ENCODE data around the gene DNMT3B. TPM values are rescaled to one million over a fixed set of nuclear protein-coding genes. Genes with fewer than 3 reads are reported as not detected.

Gene DNMT3B
- total and polyA plus RNA-seq, 12 donors: 0.27 to 1.8 (median 0.68) TPM

GRCh38 chr20:32743237-32744112 is 18.7 kb upstream of the DNMT3B start, which contains the start of gene COMMD7:
TSS of gene COMMD7 (minus strand) at chr20:32743467. CDS start at chr20:32743391, 76 bp downstream.
- Histone ChIP-seq H3K9me3 (no peaks in the 10 kb centered on the region), H3K36me3 (peaks cover 0 to 4% (median 0%) of the 10 kb centered on the region in 9 donors), H3K27ac (peak within 1 kb of the TSS; percentile 77 to 95 (median 90)), H3K4me3 (peak within 1 kb of the TSS; percentile 60 to 86 (median 82)), H3K4me1 (peaks cover 2 to 27% (median 12%) of the 10 kb centered on the region in 9 donors), H3K27me3 (no peaks in the 10 kb centered on the region)
- 1 to 2% methylated on average over 40 to 64 of the region's 64 CpGs for WGBS, 2 donors
- TF ChIP-seq CTCF (IDR thresholded peaks at IDR 0.05): no peak
- peak; percentile 65 to 76 for DNase-seq
- intact Hi-C loops (cut with DNase I): no loop called here
- ATAC-seq: peak; percentile 74 to 93 (median 88)

DNA sequence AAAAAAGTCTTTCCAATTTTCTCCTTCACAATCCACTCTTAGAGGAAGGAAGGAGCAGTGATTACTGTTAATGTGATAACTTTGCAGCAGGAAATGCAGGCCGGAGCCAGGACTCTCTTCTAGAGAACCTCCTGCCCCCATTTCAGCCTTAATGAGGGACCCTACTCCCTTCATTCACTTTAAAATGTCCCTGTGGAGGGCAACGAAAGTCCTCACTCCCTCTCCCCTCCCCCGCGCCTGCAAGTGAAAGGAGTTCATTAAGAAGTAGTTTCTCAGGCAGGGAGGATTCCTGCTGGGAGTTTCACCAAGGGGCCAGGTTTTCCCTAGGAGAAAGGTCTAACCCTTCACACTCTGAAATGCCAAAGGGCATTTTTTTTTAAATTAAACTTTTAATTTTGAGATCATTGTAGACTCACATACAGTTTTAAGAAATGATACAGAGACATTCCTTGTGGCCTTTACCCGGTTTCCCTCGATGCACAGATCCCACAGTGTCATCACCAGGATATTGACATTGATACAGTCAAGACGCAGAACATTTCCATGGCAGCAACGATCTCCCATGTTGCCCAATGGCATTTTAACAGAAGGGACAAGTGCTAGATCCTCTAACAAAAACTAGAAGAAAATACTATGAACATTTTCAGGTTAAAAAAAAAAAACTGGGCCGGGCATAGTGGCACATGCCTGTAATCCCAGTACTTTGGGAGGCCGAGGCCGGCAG is 12.1 kb upstream of the DNMT3B start:
- no peak for ATAC-seq
- intact Hi-C loops (cut with DNase I): no loop called here
- 60 to 63% methylated on average over 11 of the region's 11 CpGs for WGBS, 2 donors
- Histone ChIP-seq H3K27me3 (no peaks in the 10 kb centered on the region), H3K4me1 (peaks cover 0 to 14% (median 0%) of the 10 kb centered on the region in 9 donors), H3K36me3 (no peaks in the 10 kb centered on the region), H3K4me3 (no peak overlapping the region), H3K9me3 (no peaks in the 10 kb centered on the region), H3K27ac (peak overlapping the region in 2 of 10 donors; percentile 10 to 41)
- no peak for TF ChIP-seq CTCF (IDR thresholded peaks at IDR 0.05)
- no peak for DNase-seq

GRCh38 chr20:32751293-32751692 is 10.9 kb upstream of the DNMT3B start:
- H3K27ac ChIP-seq: no peak overlapping the region
- no peaks in the 10 kb centered on the region for H3K36me3 ChIP-seq
- DNase-seq (no peak), ATAC-seq (no peak)
- no peaks in the 10 kb centered on the region for H3K27me3 ChIP-seq
- peaks cover 0 to 14% (median 0%) of the 10 kb centered on the region in 9 donors for H3K4me1 ChIP-seq
- no peaks in the 10 kb centered on the region for H3K9me3 ChIP-seq
- no peak for TF ChIP-seq CTCF (IDR thresholded peaks at IDR 0.05)
- H3K4me3 ChIP-seq: no peak overlapping the region
- intact Hi-C loops (cut with DNase I): no loop called here

GRCh38 chr20:32751702-32752457 is 10.3 kb upstream of the DNMT3B start:
- DNase-seq: no peak
- WGBS, 2 donors: 89 to 91% methylated on average over 6 of the region's 6 CpGs
- intact Hi-C loops (cut with DNase I): no loop called here
- Histone ChIP-seq H3K4me3 (no peak overlapping the region), H3K27me3 (no peaks in the 10 kb centered on the region), H3K36me3 (no peaks in the 10 kb centered on the region), H3K27ac (peak overlapping the region in 1 of 10 donors; percentile 5), H3K4me1 (peaks cover 0 to 14% (median 0%) of the 10 kb centered on the region in 9 donors), H3K9me3 (no peaks in the 10 kb centered on the region)
- ATAC-seq: no peak
- no peak for TF ChIP-seq CTCF (IDR thresholded peaks at IDR 0.05)
